K562 (cell line): ENCODE data around the gene MAP1S. TPM values are rescaled to one million over a fixed set of nuclear protein-coding genes. Genes with fewer than 3 reads are reported as not detected.

Experiments
- ATAC-seq: fragments of 200-7000 bp; cut with Tn5 transposase; 3 replicates; pipeline ENCODE4 v1.9.1; 2020; ENCODE audit warnings: moderate library complexity
- BruUV-seq: library from RNA; stranded (reverse); fragments of 400-500 nt; replicated peaks from 2 replicates; lab custom pipeline; 2021; lab: Mats Ljungman, UMichigan
- CTCF ChIA-PET: fragments of 300-600 bp; formaldehyde crosslinking; extraction: SDS; loops from one replicate; lab custom pipeline; 2021; ENCODE audit warnings: low intra/inter-chr PET ratio; lab: Yijun Ruan, JAX
- POLR2A ChIA-PET: fragments of 300-600, 350-650 bp; sonication (Branson Sonifier 250); formaldehyde crosslinking; extraction: SDS; loops from one replicate; lab custom pipeline; 2021; ENCODE audit warnings: antibody characterized with exemption, inconsistent platforms; lab: Yijun Ruan, JAX
- DNase-seq, 4 experiments: peaks; one replicate each; pipeline versions ENCODE4 v3.0.0 to v3.0.0-alpha.2; 2011 to 2018; ENCODE audit warnings: low spot score in 3 of 4, mixed read lengths in 3 of 4; ENCODE audit errors: extremely low read depth in 1 of 4
- FAIRE-seq: peaks from 2 replicates; lab custom pipeline; 2011; peaks lifted over from hg19 to GRCh38; lab: Jason Lieb, UNC
- H2AFZ ChIP-seq: 2 replicates; pipeline ENCODE4 v1.6.0; 2011; ENCODE audit warnings: low read depth, low read length, control low read depth, inconsistent platforms
- H3K27ac ChIP-seq: fragments of 200-600 bp; 3 replicates; pipeline ENCODE4 v1.8.0; 2011; ENCODE audit warnings: low read depth, mild to moderate bottlenecking, control low read depth, inconsistent platforms, low read length, moderate library complexity, mixed read lengths; ENCODE audit errors: extremely low read depth
- H3K27me3 ChIP-seq, 2 experiments: fragments of 300-600 bp in 1 of 2; 2 replicates in 1 of 2; 3 replicates in 1 of 2; pipeline versions ENCODE4 v1.6.0 to v1.8.0; 2011; ENCODE audit warnings: inconsistent platforms in 2 of 2, low read length in 2 of 2, mild to moderate bottlenecking in 1 of 2, mixed read lengths in 1 of 2, moderate library complexity in 1 of 2; ENCODE audit not compliant: control insufficient read depth in 2 of 2, insufficient read depth in 2 of 2
- H3K36me3 ChIP-seq: fragments of 300-600 bp; 3 replicates; pipeline ENCODE4 v1.8.0; 2011; ENCODE audit warnings: mild to moderate bottlenecking, low read length, inconsistent platforms; ENCODE audit not compliant: control insufficient read depth, insufficient read depth
- H3K4me1 ChIP-seq, 2 experiments: fragments of 200-600 bp in 1 of 2; replicated peaks in 1 of 2; 2 replicates in 1 of 2; 3 replicates in 1 of 2; pipeline versions ENCODE4 v1.5.1 to v1.8.0; 2011; ENCODE audit warnings: inconsistent platforms in 2 of 2, low read length in 2 of 2, mild to moderate bottlenecking in 1 of 2, mixed read lengths in 1 of 2, moderate library complexity in 1 of 2; ENCODE audit not compliant: control insufficient read depth in 2 of 2, insufficient read depth in 2 of 2
- H3K4me2 ChIP-seq: 2 replicates; pipeline ENCODE4 v1.6.1; 2011; ENCODE audit warnings: low read length, control low read depth, inconsistent platforms, mixed read lengths; ENCODE audit not compliant: insufficient read depth
- H3K4me3 ChIP-seq: fragments of 200-600 bp; sonication (generic), shearing (Covaris generic); 2 replicates; pipeline ENCODE4 v1.5.1; 2016; ENCODE audit warnings: control low read depth, inconsistent platforms
- H3K79me2 ChIP-seq: fragments of 200-600 bp; 3 replicates; pipeline ENCODE4 v1.8.0; 2011; ENCODE audit warnings: low read length, inconsistent platforms; ENCODE audit not compliant: control insufficient read depth, insufficient read depth
- H3K9ac ChIP-seq, 2 experiments: 2 replicates each; pipeline versions ENCODE4 v1.6.0 to v1.6.1; 2011; ENCODE audit warnings: low read depth in 2 of 2, low read length in 2 of 2, control low read depth in 1 of 2, inconsistent platforms in 1 of 2, mild to moderate bottlenecking in 1 of 2, mixed read lengths in 1 of 2; ENCODE audit not compliant: insufficient read depth in 1 of 2
- H3K9me1 ChIP-seq: one replicate; pipeline ENCODE4 v1.6.0; 2011; ENCODE audit warnings: inconsistent platforms, mild to moderate bottlenecking, low read length, moderate library complexity; ENCODE audit not compliant: control insufficient read depth, insufficient read depth
- H3K9me3 ChIP-seq: replicated peaks from 2 replicates; pipeline ENCODE4 v1.5.1; 2011; ENCODE audit warnings: low read depth, low read length, inconsistent platforms; ENCODE audit not compliant: control insufficient read depth, insufficient read depth
- H4K20me1 ChIP-seq: replicated peaks from 2 replicates; pipeline ENCODE4 v1.6.1; 2011; ENCODE audit warnings: low read length, inconsistent platforms, mixed read lengths; ENCODE audit not compliant: control insufficient read depth, insufficient read depth
- CHD1 ChIP-seq: fragments of 200-600 bp; sonication (generic); IDR thresholded peaks from one replicate; pipeline ENCODE4 v1.6.1; 2012; ENCODE audit warnings: mild to moderate bottlenecking, moderate library complexity, low read length, inconsistent platforms
- NFATC3 ChIP-seq: fragments of 450-650 bp; IDR thresholded peaks from 2 replicates; pipeline ENCODE4 v1.6.1; 2017; ENCODE audit warnings: mild to moderate bottlenecking
- NR2C2 ChIP-seq, 2 experiments: fragments of 200-800 bp in 1 of 2; sonication (Bioruptor generic) in 1 of 2; sonication (generic) in 1 of 2; formaldehyde crosslinking in 1 of 2; IDR thresholded peaks; 2 replicates each; pipeline versions ENCODE4 v1.6.1 to v1.8.0; 2016 to 2022; ENCODE audit warnings: mild to moderate bottlenecking in 1 of 2, missing compliant biosample characterization in 1 of 2, missing genetic modification characterization in 1 of 2, missing genetic modification reagents in 1 of 2
- NR2F6 ChIP-seq: fragments of 450-650 bp; formaldehyde crosslinking; IDR thresholded peaks from 2 replicates; pipeline ENCODE4 v1.4.0; 2020; ENCODE audit warnings: mild to moderate bottlenecking
- RBM15 ChIP-seq: fragments of 200-400 bp; formaldehyde crosslinking; IDR thresholded peaks from 2 replicates; pipeline ENCODE4 v1.6.1; 2018; ENCODE audit warnings: mild to moderate bottlenecking, low read length, moderate library complexity; ENCODE audit not compliant: insufficient read depth
- RUNX1 ChIP-seq: sonication (generic); IDR thresholded peaks from 2 replicates; pipeline ENCODE4 v1.6.1; 2016; ENCODE audit warnings: antibody characterized with exemption, low read depth
- TAF15 ChIP-seq: fragments of 200-400 bp; formaldehyde crosslinking; IDR thresholded peaks from 2 replicates; pipeline ENCODE4 v1.6.1; 2017; ENCODE audit warnings: mild to moderate bottlenecking, low read depth, low read length, moderate library complexity
- TSHZ1 ChIP-seq: fragments of 250-450 bp; sonication (Bioruptor Pico); IDR thresholded peaks from 2 replicates; pipeline ENCODE4 v1.4.0; 2020; ENCODE audit warnings: mild to moderate bottlenecking, moderate library complexity
- WGBS: fragments of 100-300 bp; shearing (Covaris generic); methylation state at CpG from one replicate; pipeline ENCODE4 v1.1.6; 2016; ENCODE audit warnings: low coverage, mixed read lengths; ENCODE audit not compliant: insufficient coverage; ENCODE audit errors: missing lambda C conversion rate; 5-methylcytosine and 5-hydroxymethylcytosine counted together
- in situ Hi-C: fragments of 300-500 bp; cut with MboI; formaldehyde crosslinking; loops from 4 replicates; pipeline ENCODE4 v1.15.0; 2018; ENCODE audit warnings: inconsistent platforms, mixed read lengths
- intact Hi-C: fragments of 100-400 bp; cut with micrococcal nuclease; formaldehyde crosslinking; loops from 2 replicates; pipeline ENCODE4 v1.14.2; 2022
- polyA plus RNA-seq, 8 experiments: library from polyadenylated mRNA; depleted of rRNA in 4 of 8; stranded (reverse) in 5 of 8; unstranded in 3 of 8; fragments of >200 nt; fragmentation: Nextera tagmentation in 2 of 8; fragmentation: Illumina TruSeq in 1 of 8; extraction: Ambion mirVana in 2 of 8; extraction: Trizol in 1 of 8; gene quantifications; 2 replicates each; pipeline versions ENCODE4 v1.2.1 to v1.2.3, GENCODE V29; 2011 to 2014; ENCODE audit warnings: inconsistent platforms in 1 of 8, missing spikeins in 1 of 8
- total RNA-seq, 7 experiments: library from RNA; depleted of rRNA in 6 of 7; stranded (reverse); fragments of >200 nt in 6 of 7; fragmentation: Illumina TruSeq in 2 of 7; extraction: Trizol in 2 of 7; gene quantifications; 2 replicates each; pipeline versions ENCODE4 v1.2.1 to v1.2.3, GENCODE V29; 2011 to 2021; ENCODE audit warnings: low replicate concordance in 1 of 7

The MAP1S gene
- total and polyA plus RNA-seq, 9 of the 15 experiments (the other 6 are each of a cell fraction or from before 2014, with no cell fraction given): 2.0 to 81.0 (median 9.5) TPM

GRCh38 chr19:17724655-17725054, 5.4 kb downstream of the MAP1S start:
- ATAC-seq (no peak), DNase-seq (no peak), FAIRE-seq (no peak)
- Histone ChIP-seq H3K4me1 (peaks cover 14 to 53% of the 10 kb centered on the region in 2 experiments; a peak in 4 of 5 replicates), H3K9me3 (no peaks in the 10 kb centered on the region), H2AFZ (no peak overlapping the region), H3K36me3 (peaks cover 79% of the 10 kb centered on the region; the same call in 2 of the 3 replicates), H3K27ac (no peak overlapping the region), H4K20me1 (peaks cover 9% of the 10 kb centered on the region; the same call in 1 of the 2 replicates), H3K9me1 (no peaks in the 10 kb centered on the region), H3K27me3 (no peaks in the 10 kb centered on the region), H3K79me2 (peaks cover 33% of the 10 kb centered on the region), H3K4me2 (no peak overlapping the region)
- ChIA-PET POLR2A (interaction anchor here (0.6 to 0.7 kb wide), 2 partner anchors 14 to 209 kb away, joined by 3 read pairs; no protein-coding TSS in a partner anchor), CTCF (interaction anchor here (1.0 kb wide), 1 partner anchor 51 kb away, joined by 3 read pairs; no protein-coding TSS in a partner anchor)
- WGBS: 90% methylated on average over 7 of the region's 7 CpGs
- in situ Hi-C loops: no loop called here
- intact Hi-C loops: no loop called here
- TF ChIP-seq NR2C2 (CRISPR knock-in tag; IDR thresholded peaks at IDR 0.05): no peak
- no peak for TF ChIP-seq NR2C2 (tag; IDR thresholded peaks at IDR 0.05)
- no peak for TF ChIP-seq RBM15
- no peak for TF ChIP-seq TAF15
- TF ChIP-seq NFATC3: no peak
- no peak for TF ChIP-seq NR2F6
- TF ChIP-seq CHD1: no peak
- TF ChIP-seq RUNX1: no peak
- TF ChIP-seq TSHZ1: no peak
- TF ChIP-seq, all 486 proteins: peak for 0
- no peak overlapping the region for H3K9ac ChIP-seq
- no peak overlapping the region for H3K4me3 ChIP-seq
- no TSS peak for BruUV-seq
